Inflammatory macrophage (primary cell): ENCODE measurements around the gene FOXP1.

Source experiments
- DNase-seq, 2 donors: peaks; one replicate each; pipeline ENCODE4 v3.0.0-alpha.2; 2020 to 2022

Gene FOXP1

DNA sequence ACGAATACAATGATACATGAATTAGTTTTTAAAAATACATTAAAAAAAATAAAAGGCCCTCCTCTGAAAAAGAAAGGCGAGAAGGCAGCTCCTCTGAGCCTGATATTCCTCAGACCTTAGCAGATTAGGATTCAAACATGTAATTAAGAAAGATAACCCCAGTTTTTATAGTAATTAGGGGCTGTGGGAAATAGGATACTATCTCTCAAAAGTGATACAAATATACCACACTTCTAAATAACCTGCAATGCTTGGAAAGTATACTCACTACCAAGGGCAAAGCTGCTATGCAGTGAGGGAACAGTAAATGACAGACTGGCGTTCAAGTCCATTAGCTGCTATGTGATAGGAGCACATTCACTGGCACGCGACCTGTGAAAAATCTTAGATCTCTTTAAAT is 445.1 kb downstream of the FOXP1 start:
- no peak for DNase-seq

DNA sequence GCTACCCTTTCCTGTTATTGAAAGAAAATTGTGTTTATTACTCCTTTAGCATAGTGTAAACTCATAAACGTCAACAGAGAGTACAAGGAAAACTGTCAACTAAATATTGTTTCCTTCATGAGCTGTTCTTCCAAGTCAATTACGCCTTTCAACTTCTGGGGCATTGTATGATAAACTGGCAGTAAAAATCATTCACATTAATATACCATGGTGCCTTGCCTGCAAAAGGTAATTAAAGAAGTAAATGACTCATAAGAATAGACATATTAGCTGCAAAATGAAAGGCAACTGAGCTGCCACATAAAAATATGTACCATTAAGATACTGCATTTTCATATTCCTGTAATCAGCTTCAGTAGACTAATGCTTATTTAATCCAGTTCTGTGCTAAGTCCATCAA is 447.3 kb downstream of the FOXP1 start:
- DNase-seq, result no peak

DNA sequence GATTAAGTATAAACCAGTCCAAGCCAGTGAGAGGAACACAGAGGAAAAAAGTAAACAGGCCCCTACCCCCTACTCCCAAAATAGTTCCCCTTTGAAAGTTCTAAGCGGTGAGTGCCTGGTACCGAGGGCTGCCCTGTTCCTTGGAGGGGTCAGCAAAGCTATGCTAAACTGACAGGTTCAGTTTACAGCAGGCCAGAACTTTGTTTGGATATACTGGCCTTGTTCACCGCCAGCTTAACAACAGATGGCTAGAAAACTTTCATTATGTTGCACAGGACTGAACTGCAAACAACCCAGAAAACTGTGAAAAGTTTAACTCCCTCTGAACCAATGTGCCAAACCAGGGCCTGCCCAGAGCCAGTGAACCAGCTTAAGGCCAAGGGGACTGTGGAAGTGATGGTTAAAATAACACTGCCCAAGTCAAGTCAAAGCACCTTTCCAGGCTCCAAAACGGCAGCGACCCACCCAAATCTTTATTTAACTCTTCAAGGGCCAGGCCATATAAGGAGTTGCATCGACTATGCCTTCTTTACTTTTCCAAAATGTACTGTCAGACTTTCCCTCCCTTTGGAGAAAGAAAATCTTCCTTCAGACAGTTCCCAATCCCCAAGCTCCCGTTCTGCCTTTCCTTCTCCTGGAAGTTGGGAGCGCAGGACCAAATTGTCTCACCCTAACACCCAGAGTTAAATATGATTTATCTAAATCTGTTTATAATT is 448.0 kb downstream of the FOXP1 start:
- DNase-seq, result no peak

DNA sequence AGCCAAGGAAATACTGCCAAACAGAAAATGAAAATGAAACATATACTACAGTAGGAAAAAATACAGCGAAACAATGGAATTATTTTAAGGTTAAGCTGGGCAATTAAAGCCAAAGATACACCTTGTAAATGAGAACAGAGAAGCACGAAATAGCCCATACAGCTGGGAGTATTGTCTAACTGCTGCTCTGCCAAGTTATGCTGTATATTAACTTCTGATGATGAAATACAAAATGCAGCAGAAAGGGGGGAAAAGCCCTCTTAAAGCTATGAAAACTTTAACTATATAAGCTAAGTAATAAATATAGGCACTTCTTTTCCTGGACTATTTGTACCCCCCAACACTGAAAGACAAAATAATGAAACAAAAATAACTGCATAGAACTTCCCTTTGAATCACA is 449.0 kb downstream of the FOXP1 start:
- no peak for DNase-seq

DNA sequence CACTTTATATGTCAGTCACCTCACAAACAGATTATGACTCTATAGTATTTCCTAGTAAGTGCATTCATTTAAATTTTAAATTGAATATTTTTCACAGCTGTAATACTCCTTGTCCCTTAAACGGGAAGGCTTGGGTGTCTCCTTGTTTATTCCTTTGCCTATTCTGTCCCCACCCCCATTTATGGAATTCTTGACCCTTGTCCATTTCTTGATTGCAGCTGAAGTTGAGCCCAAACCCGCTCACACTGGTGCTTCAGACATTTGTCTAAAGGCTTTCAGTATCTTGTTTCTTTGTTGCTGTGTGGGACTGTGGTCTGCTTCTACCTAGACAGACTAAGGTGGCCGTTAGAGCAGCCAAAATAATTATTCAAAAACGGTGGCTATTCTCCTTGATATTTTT is 449.7 kb downstream of the FOXP1 start:
- DNase-seq, result no peak

DNA sequence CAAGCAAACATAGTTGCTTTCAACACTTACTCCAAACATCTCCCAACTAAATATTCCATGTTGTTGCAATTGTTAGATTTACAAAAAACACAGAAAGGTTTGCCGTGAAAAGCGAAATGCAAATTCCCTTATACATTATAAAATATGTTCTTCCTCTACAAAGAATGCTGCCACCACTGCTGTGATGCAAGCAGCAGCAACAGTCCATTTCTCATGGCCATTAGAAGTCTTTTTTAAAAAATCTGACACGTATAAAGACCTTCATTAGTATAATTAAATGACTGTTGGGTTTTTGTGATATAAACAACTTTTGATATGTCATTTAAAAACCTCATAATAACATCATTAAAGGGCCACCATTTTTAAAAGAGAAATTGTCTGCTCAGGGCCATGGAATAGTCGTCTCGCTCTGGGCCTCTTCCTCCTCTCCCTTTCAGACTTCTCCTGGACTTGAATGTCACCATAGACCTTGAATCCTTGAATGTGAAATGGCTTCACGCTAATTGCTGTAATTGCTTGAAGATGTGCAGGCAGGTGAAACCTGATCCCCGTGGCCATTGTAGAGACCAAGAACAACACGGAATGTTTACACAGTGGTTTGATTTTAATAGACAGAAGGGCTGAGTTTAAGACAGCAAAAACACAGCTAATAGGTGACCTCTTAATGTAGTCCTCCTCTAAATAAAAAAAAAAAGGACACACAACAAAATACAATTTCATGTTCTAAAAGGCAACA is 450.4 kb downstream of the FOXP1 start:
- no peak for DNase-seq

DNA sequence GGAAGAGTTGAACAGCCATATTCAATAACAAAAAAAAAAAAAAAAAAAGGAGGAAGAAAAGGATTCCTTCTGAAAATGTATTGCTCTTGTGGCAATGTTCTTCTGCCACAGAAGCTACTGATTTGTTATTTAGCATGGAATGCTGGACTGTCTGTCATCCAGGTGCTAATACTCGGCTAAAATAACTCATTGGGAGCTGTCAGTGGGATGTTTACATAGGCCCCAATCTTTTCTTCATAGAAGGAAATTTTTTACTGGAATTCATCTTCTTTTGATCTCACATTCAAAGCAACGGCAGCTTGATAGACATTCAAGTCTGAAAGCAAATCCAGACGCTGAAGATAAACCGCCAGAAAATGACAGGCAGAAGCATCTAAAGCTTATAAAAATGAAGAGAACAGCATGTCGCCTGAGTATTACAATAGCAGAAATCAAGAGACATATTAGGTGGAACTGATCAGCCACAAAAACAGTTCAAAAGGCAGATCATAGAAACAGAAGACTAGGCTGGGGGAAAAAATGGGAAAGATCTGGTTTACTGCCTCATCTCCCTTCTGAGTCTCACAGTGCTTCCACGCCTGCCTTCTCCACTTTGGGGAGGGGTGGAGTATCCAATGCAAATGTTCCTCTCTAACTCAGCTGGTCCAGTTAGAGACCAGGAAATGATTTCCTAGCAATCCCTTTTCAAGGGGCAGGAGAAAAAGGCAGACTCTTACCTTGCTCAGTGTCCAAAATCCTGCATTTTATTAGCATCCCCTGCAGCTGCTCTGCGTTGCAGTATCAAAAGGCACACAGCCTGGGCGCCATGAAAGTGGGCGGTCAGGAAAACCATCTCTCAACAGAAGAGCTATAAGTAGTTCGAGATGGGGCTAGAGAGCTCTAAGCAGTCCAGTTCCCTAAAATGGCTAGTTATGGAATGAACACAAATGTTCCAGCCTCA is 451.9 kb downstream of the FOXP1 start:
- peak in 1 of 2 donors; percentile 9 for DNase-seq

DNA sequence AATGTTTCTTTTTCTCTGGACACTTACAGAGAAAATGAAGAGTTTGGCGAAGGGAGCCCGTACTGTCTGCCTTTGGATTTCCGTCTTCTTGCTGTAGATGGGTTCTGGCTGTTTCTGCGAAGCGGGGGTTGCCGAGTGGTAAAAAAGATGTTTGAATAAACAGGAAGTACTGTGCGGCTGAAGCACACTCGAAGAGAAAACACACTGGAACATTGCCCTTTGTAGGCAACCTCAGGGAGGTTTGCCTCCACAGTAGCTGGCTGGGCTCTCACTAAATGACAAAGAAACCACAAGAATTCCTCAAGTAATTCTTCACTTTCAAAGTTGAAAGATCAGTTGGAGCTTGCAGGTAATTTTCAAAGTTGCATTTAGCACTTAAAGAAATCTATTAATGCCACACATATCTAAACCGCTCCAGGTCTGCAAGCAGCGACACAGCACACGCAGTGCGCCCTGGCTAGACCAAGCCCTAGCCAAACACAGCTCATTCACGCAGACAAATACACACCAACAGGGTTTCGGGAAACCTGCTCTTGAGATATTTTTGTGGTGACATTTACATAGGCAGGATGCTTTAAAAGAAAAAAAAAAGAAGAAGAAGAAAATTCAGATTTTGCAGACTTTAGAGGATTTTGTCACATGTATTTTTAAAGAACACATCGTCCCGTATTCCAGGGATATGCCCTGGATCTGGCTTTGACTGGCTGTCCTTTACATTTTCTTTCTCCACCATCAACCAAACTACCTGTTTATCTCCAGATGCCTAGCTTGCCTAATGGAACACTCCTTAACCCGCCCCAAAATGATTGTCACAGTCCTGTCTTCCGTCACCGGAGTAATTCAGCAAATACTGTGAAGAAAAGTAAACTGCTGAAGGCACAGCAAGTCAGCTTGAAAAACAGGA is 452.8 kb downstream of the FOXP1 start:
- peak; percentile 68 to 75 for DNase-seq

DNA sequence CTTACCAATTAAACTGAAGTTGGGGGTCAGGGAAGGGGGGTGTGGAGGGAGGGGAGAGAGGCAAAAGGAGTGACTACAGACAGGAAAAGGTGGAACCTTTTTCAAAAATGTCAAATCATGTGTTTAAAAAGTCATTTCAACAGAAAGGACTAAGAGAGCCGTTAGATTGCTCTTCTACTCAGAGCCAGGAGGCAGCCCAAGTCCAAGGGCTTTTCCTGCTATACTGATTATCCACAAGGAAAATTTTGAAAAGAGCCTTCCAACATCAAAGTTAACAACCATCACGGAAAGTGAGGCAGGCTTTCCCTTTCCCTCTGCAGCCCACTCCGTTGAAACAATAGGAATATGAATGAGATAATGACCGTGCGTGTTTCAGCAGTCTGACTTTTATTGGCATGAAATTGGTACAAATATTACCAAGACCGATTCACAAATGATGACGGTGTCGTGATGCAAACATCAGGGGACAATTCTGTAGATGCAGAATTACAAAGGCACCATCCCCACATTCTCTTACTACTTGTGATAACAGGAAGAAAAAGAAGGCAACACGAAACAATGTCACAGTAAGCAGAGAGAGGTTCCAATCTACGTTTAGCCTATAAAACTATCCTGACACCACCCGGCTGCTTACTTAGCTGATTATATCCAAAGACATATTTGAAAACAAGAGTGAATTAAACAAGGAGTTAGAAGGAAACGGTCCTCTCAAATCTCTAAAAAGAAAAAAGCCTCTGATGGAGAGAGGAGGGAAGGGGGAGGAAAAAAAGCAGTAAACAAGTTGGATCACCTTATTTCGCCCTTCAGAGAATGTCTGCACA is 453.7 kb downstream of the FOXP1 start:
- peak in 1 of 2 donors; percentile 22 for DNase-seq

DNA sequence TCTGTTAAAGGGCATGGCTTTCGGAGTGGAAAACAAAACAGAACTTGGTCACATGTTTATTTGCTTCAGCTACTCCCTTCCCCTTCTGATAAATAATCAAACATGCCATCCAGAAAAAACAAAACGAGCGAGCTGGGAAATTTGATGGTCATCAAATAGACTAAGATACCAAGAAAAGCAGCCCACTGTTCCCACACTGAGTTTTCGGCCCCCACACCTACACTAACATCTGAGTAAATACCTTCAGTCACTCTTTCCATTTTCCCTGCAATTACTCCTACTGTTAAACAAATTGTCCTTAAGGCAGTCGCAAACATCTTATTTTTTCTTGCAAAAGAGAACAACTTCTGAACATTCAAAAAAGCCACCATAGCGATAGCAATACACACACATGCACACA is 454.6 kb downstream of the FOXP1 start:
- no peak for DNase-seq

DNA sequence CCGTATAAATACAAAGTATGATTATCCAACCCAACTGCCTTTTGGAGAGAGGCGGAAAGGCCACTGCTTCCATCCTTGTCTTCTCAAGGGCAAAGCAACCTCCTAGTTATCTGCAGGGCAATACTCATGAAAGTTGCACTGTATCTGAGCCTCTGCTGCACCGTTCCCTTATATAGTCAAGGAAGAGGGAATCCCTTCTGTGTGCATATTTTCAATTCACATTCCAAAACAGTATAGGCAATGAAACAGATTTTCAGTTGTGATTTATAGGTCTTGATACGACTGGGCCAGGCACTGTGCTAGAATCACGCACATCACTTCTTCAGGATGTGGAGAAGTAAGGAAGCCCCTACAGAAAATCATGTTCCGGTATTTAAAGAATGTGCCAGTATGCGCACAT is 455.7 kb downstream of the FOXP1 start:
- no peak for DNase-seq

DNA sequence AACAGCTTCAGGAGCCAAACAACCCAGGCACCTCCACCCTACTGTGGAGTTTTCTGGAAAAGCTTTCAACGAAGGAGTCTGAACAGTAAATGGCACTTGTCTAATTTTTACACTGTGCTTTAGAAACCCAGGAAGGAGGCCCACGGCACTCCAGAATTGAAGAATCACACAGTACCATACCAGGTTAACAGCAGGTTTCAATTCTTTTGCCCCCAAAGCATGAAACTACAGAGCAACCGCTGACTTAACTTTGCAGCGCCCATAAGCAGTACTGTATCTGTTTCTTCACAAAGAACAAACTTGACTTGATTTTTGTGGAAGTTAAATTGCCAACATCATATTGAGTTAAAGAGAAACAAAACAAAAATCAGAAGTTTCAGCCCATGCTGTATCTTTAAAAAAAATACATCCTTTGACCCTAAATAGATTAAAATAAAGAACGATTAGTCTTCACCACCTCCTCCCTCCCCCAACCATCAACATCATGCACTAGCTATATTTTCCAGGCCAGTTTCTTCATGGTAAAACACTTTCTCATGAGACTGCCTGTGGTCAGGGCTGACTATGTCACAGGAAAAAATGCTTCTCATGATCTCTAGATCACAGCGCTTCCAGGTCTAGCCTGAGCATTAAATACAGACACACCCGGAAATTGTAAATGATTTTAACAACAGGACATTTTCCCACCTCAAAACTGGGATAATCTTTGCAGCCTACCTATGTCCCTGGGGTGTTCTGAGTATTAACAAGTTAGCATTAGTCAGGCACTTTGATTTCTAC is 456.3 kb downstream of the FOXP1 start:
- peak; percentile 31 to 37 for DNase-seq

DNA sequence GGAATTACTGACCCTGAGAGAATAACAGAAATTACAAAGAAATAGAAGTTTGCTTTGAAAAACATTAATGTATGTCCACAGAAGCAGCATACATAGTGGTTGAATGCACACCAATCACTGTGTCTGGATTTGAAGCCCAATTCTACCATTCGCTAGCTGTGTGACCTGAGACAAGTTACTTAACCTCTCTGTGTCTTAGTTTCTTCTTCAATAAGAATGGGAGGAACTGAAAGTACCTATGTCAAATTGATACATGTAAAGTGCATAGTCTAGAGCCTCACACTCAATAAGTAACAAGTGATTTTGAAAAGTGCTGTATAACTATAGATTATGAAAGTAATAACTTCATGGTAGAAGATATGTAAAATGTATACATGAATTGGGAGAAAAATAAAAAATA is 457.8 kb downstream of the FOXP1 start:
- DNase-seq, result no peak

DNA sequence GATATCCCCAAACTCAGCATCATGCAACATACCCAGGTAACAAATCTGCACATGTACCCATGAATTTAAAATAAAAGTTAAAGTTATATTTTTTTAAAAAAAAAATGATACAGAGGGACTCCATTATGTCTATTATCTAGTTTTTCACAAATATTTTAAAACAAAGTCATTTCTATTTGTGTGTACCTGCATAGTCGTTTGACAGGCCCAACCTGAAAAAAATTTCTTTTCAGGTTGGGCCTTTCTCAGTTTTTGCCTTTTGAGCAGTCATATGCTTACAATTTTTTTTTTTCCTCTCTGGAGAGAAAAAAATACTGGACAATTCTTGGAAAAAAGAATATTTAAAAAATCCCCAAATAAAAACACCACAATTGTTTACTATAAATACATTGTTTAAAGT is 459.5 kb downstream of the FOXP1 start:
- DNase-seq, result no peak

DNA sequence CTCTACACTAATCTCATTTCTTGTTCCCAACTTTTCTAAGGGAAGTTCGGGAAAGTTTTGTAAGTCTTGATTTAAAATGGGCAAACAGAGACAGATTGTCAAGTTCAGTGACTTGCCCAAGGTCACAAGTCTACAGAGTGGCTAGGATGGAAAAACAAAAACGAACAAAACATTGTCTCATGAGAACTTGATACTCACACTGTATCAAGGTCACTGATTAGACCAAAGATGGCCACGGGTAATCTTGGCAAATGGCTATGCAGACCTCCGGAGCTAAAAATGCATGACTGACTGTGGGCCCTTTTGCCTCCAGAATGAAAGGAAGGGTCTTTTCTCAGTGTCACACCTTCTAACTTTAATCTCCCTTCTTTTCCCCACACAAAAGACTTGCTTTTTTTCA is 460.9 kb downstream of the FOXP1 start:
- no peak for DNase-seq

DNA sequence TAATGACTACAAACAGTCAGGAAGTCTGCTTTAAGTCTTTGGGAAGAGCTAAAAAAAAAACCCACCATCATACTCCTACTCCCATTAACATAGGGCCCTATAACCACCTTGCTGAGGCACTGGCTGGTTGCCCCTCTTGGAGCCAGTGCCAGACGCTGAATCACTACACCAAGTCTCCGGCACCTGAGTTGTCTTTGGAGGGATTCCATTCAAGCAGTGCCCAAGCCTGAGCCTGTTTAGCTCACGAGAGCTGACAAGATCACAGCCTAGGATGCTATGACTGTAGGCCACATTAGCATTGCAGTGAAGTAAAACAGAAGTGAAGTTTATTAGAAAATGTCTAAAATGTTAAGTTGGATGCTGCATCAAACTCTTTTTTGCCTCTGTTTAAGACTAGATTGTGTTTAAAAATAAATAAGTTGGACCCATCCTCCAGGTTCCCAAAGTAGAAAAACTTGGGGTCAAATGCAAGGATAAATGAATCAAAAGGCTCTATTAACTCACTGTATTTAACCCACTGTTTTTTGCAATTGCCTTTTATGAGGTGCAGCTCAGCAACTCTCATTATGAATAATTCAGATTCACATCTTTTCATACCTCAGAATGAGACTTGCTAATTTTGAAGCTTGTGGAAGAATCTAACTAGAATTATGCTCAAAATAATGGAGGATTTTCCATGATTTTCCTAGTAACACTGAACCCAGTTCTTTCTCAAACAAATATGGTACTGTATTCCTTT is 461.9 kb downstream of the FOXP1 start:
- DNase-seq, result no peak

DNA sequence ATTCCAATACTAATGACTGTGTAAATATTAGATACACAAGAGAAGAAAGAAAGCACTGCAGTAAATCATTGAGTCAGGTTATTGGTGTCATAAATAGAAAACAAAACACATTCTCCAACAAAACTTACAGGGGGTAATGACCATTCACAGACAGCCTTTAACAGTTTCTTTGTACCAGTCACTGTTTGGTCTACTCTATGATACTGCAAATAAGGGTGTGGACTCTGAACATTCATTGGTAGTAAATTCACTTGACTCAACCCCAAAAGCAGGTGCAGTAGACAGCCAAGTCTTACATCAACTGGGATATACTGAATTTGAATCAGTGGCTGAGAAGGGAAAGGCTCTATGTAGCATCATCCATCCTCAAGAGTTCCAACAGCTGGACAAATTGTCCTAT is 463.5 kb downstream of the FOXP1 start:
- no peak for DNase-seq

DNA sequence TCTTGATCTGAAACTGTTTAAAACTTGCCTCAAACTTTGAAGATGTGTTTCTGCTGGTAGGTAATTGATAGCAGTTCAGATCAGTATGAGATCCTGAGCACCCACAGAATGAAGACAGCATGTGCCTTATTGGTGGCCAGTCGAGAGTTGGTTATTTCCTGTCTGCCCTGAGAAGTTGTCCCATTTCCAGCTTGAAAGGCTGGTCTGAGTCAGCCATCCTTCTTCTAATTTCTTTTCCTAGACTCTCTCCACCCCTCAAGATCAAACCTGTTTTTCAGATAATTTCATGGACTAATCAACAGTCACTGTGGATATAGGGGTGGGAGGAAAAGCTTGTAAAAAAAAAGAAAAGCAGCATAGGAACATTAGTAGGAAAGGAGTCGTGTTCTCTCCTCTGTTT is 464.4 kb downstream of the FOXP1 start:
- DNase-seq, result no peak

DNA sequence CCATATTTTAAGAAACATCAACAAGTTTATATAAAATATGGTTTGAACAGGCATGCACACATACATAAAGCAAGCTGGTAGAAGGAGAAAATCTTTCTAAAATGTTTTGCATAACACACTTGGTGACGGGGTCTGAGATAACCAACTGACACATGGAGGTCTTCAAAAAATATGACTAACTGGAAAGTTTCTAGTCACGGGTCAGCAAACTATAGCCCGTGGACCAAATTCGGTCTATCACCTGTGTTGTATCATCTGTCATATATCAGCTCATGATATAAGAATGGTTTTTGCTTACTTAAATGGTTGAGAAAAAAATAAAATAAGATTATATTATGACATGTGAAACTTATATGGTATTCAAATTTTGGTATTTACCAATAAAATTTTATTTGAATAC is 465.1 kb downstream of the FOXP1 start:
- DNase-seq, result no peak
